HepG2 (cell line): ENCODE data around the gene COG4. TPM values are rescaled to one million over a fixed set of nuclear protein-coding genes. Genes with fewer than 3 reads are reported as not detected.

Source experiments
- DMAP1 ChIP-seq: IDR thresholded peaks from 2 replicates; pipeline ENCODE4 v1.6.1; 2016
- ELF3 ChIP-seq: IDR thresholded peaks from 2 replicates; pipeline ENCODE4 v1.6.1; 2016; ENCODE audit warnings: missing genetic modification reagents, missing compliant biosample characterization
- HNF4A ChIP-seq: sonication (generic); formaldehyde crosslinking; IDR thresholded peaks from 2 replicates; pipeline ENCODE4 v1.4.0; 2020; ENCODE audit warnings: missing genetic modification reagents
- KDM4B ChIP-seq: sonication (generic); formaldehyde crosslinking; IDR thresholded peaks from 2 replicates; pipeline ENCODE4 v1.4.0; 2020; ENCODE audit warnings: missing genetic modification reagents
- KDM5B ChIP-seq: sonication (generic); formaldehyde crosslinking; IDR thresholded peaks from 2 replicates; pipeline ENCODE4 v1.4.0; 2020; ENCODE audit warnings: missing genetic modification reagents, mild to moderate bottlenecking, borderline replicate concordance
- MED8 ChIP-seq: sonication (generic); formaldehyde crosslinking; IDR thresholded peaks from 2 replicates; pipeline ENCODE4 v1.8.1; 2023; ENCODE audit warnings: mild to moderate bottlenecking, missing genetic modification reagents; ENCODE audit not compliant: insufficient replicate concordance
- NCOA1 ChIP-seq: sonication (generic); formaldehyde crosslinking; IDR thresholded peaks from 2 replicates; pipeline ENCODE4 v1.9.0; 2021; ENCODE audit warnings: missing genetic modification reagents
- RFX5 ChIP-seq: IDR thresholded peaks from 2 replicates; pipeline ENCODE4 v1.6.1; 2011; ENCODE audit warnings: low read depth, low read length, improper control_type of control experiment
- RNF2 ChIP-seq: fragments of 450-650 bp; conservative IDR thresholded peaks from 2 replicates; pipeline ENCODE4 v1.6.1; 2016; ENCODE audit warnings: low read depth
- SALL2 ChIP-seq: sonication (generic); formaldehyde crosslinking; IDR thresholded peaks from 2 replicates; pipeline ENCODE4 v1.8.1; 2023; ENCODE audit warnings: mild to moderate bottlenecking, missing genetic modification reagents, inconsistent platforms
- SIX4 ChIP-seq: sonication (generic); formaldehyde crosslinking; IDR thresholded peaks from 2 replicates; pipeline ENCODE4 v1.4.0; 2020; ENCODE audit warnings: missing genetic modification reagents
- ZFAT ChIP-seq: sonication (generic); formaldehyde crosslinking; conservative IDR thresholded peaks from 2 replicates; pipeline ENCODE4 v1.8.1; 2023; ENCODE audit warnings: missing genetic modification reagents, inconsistent platforms
- ZKSCAN8 ChIP-seq: IDR thresholded peaks from 2 replicates; pipeline ENCODE4 v1.6.1; 2016; ENCODE audit warnings: borderline replicate concordance, missing genetic modification reagents, missing compliant biosample characterization
- ZNF225 ChIP-seq: sonication (generic); formaldehyde crosslinking; IDR thresholded peaks from 2 replicates; pipeline ENCODE4 v1.4.0; 2020; ENCODE audit warnings: mild to moderate bottlenecking, missing genetic modification reagents
- ZNF350 ChIP-seq: sonication (generic); formaldehyde crosslinking; IDR thresholded peaks from 2 replicates; pipeline ENCODE4 v1.4.0; 2020; ENCODE audit warnings: mild to moderate bottlenecking, low read depth, missing genetic modification reagents, borderline replicate concordance
- ZNF569 ChIP-seq: sonication (generic); formaldehyde crosslinking; IDR thresholded peaks from 2 replicates; pipeline ENCODE4 v1.5.0; 2020; ENCODE audit warnings: mild to moderate bottlenecking, missing genetic modification reagents, moderate library complexity, borderline replicate concordance
- ZNF598 ChIP-seq: sonication (generic); formaldehyde crosslinking; IDR thresholded peaks from 2 replicates; pipeline ENCODE4 v1.5.1; 2020; ENCODE audit warnings: mild to moderate bottlenecking, missing genetic modification reagents, borderline replicate concordance
- ZNF616 ChIP-seq: sonication (generic); formaldehyde crosslinking; IDR thresholded peaks from 2 replicates; pipeline ENCODE4 v1.5.0; 2020; ENCODE audit warnings: low read depth, mild to moderate bottlenecking, missing genetic modification reagents
- ZNF768 ChIP-seq: sonication (generic); formaldehyde crosslinking; IDR thresholded peaks from 2 replicates; pipeline ENCODE4 v1.4.0; 2020; ENCODE audit warnings: missing genetic modification reagents
- polyA plus RNA-seq, 8 experiments: library from polyadenylated mRNA; depleted of rRNA in 3 of 8; stranded (reverse) in 7 of 8; unstranded in 1 of 8; fragments of >200 nt; fragmentation: Illumina TruSeq in 4 of 8; extraction: Trizol in 4 of 8; gene quantifications; 2 replicates each; pipeline versions ENCODE4 v1.2.1 to v1.2.3, GENCODE V29; 2011 to 2016; ENCODE audit warnings: low read depth in 4 of 8, missing spikeins in 1 of 8, mixed read lengths in 1 of 8; ENCODE audit not compliant: insufficient read depth in 1 of 8
- total RNA-seq, 5 experiments: library from RNA; depleted of rRNA; stranded (reverse); fragments of >200 nt; fragmentation: Illumina TruSeq; extraction: Trizol; gene quantifications; 2 replicates each; pipeline ENCODE4 v1.2.3, GENCODE V29; 2016; ENCODE audit warnings: low read depth in 1 of 5
- TF ChIP-seq, protein P1 (sequence below): sonication (generic); formaldehyde crosslinking; IDR thresholded peaks from 2 replicates; pipeline ENCODE4 v1.4.0; 2020; ENCODE audit warnings: missing genetic modification reagents
- TF ChIP-seq, protein P2 (sequence below): sonication (generic); formaldehyde crosslinking; IDR thresholded peaks from 2 replicates; pipeline ENCODE4 v1.5.1; 2020; ENCODE audit warnings: mild to moderate bottlenecking, missing genetic modification reagents, moderate library complexity
- TF ChIP-seq, protein P3 (sequence below): sonication (generic); formaldehyde crosslinking; conservative IDR thresholded peaks from 2 replicates; pipeline ENCODE4 v1.4.0; 2020; ENCODE audit warnings: mild to moderate bottlenecking, missing genetic modification reagents, moderate library complexity

Gene COG4
- total and polyA plus RNA-seq, 2 of the 13 experiments (the other 11 are each of a cell fraction or from before 2014, with no cell fraction given) = 51.1 to 73.8 TPM

DNA sequence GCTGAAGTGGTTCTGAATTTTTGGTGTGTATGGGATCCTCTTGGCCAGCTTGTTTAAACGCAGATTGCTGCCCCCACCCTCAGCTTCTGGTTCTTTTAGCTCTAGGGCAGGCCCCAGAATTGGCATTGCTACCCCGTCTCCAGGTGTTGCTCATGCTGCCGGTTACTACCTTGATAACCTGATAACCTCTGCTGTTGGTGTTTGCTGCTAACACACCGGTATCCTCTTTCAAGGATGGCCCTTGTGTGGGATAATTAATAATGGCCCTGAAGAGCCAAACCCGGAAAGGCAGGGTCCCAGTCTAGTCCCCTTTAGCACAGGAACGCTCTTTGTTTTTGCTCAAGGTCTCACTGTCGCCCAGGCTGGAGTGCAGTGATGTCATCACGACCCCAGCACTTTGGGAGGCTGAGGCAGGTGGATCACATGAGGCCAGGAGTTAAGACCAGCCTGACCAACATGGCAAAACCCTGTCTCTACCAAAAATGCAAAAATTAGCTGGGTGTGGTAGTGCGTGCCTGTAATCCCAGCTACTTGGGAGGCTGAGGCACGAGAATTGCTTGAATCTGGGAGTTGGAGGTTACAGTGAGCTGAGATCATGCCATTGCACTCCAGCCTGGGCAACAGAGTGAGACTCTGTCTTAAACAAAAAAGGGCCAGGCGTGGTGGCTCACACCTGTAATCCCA lies 83.2 kb downstream of the COG4 start (continued):
- TF ChIP-seq ZFAT (CRISPR knock-in tag) (no peak), KDM4B (CRISPR knock-in tag) (no peak), KDM5B (peak; percentile 63; the same call in 1 of the 2 replicates), RNF2 (no peak), ZNF569 (CRISPR knock-in tag) (no peak), ZNF598 (peak; percentile 44; the same call in 1 of the 2 replicates), ZKSCAN8 (CRISPR knock-in tag) (0 out of 2 replicates have a peak, but pooled peaks have one; percentile 25), ZNF768 (no peak), SIX4 (CRISPR knock-in tag) (0 out of 2 replicates have a peak, but pooled peaks have one; percentile 74), ZNF616 (CRISPR knock-in tag) (no peak), ELF3 (CRISPR knock-in tag) (peak; percentile 44; the same call in 1 of the 2 replicates), ZNF350 (CRISPR knock-in tag) (peak; percentile 71; the same call in 1 of the 2 replicates), DMAP1 (CRISPR knock-in tag) (no peak), ZNF225 (CRISPR knock-in tag) (peak; percentile 48; the same call in 1 of the 2 replicates), HNF4A (CRISPR knock-in tag) (no peak; the same call in 1 of the 2 replicates), MED8 (CRISPR knock-in tag) (no peak), NCOA1 (CRISPR knock-in tag) (no peak; the same call in 1 of the 2 replicates), RFX5 (no peak), SALL2 (CRISPR knock-in tag) (0 out of 2 replicates have a peak, but pooled peaks have one; percentile 18)
- TF ChIP-seq, protein P1, sequence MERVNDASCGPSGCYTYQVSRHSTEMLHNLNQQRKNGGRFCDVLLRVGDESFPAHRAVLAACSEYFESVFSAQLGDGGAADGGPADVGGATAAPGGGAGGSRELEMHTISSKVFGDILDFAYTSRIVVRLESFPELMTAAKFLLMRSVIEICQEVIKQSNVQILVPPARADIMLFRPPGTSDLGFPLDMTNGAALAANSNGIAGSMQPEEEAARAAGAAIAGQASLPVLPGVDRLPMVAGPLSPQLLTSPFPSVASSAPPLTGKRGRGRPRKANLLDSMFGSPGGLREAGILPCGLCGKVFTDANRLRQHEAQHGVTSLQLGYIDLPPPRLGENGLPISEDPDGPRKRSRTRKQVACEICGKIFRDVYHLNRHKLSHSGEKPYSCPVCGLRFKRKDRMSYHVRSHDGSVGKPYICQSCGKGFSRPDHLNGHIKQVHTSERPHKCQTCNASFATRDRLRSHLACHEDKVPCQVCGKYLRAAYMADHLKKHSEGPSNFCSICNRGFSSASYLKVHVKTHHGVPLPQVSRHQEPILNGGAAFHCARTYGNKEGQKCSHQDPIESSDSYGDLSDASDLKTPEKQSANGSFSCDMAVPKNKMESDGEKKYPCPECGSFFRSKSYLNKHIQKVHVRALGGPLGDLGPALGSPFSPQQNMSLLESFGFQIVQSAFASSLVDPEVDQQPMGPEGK = peak; percentile 30; the same call in 1 of the 2 replicates
- TF ChIP-seq, protein P2, sequence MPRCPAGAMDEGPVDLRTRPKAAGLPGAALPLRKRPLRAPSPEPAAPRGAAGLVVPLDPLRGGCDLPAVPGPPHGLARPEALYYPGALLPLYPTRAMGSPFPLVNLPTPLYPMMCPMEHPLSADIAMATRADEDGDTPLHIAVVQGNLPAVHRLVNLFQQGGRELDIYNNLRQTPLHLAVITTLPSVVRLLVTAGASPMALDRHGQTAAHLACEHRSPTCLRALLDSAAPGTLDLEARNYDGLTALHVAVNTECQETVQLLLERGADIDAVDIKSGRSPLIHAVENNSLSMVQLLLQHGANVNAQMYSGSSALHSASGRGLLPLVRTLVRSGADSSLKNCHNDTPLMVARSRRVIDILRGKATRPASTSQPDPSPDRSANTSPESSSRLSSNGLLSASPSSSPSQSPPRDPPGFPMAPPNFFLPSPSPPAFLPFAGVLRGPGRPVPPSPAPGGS (CRISPR knock-in tag) = no peak
- TF ChIP-seq, protein P3, sequence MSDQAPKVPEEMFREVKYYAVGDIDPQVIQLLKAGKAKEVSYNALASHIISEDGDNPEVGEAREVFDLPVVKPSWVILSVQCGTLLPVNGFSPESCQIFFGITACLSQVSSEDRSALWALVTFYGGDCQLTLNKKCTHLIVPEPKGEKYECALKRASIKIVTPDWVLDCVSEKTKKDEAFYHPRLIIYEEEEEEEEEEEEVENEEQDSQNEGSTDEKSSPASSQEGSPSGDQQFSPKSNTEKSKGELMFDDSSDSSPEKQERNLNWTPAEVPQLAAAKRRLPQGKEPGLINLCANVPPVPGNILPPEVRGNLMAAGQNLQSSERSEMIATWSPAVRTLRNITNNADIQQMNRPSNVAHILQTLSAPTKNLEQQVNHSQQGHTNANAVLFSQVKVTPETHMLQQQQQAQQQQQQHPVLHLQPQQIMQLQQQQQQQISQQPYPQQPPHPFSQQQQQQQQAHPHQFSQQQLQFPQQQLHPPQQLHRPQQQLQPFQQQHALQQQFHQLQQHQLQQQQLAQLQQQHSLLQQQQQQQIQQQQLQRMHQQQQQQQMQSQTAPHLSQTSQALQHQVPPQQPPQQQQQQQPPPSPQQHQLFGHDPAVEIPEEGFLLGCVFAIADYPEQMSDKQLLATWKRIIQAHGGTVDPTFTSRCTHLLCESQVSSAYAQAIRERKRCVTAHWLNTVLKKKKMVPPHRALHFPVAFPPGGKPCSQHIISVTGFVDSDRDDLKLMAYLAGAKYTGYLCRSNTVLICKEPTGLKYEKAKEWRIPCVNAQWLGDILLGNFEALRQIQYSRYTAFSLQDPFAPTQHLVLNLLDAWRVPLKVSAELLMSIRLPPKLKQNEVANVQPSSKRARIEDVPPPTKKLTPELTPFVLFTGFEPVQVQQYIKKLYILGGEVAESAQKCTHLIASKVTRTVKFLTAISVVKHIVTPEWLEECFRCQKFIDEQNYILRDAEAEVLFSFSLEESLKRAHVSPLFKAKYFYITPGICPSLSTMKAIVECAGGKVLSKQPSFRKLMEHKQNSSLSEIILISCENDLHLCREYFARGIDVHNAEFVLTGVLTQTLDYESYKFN (CRISPR knock-in tag) = peak; percentile 47
